Fibroblast of gingiva (primary cell): ENCODE measurements around the gene ZNF480.
"Not testable (repeated sequence)": the region's sequence is repeated elsewhere in the genome, so short reads cannot be mapped to it uniquely, and the experiment has no call there.

Experiments used
- DNase-seq: peaks from one replicate; pipeline ENCODE4 v3.0.0-alpha.2; 2011; ENCODE audit warnings: low read depth

ZNF480 gene

GRCh38 chr19:52296773-52297600 lies at the start of gene ZNF480:
TSS of gene ZNF480 (plus strand) at chr19:52297169. CDS start at chr19:52300413, 3,244 bp downstream.
- DNase-seq = peak; percentile 75

GRCh38 chr19:52248241-52248640 lies 48.7 kb upstream of the ZNF480 start:
- DNase-seq = peak; percentile 23

- DNase-seq = no peak
These were observed 38.5 kb upstream of the ZNF480 start for GRCh38 chr19:52258426-52258825.

- DNase-seq = not testable (repeated sequence)
These were observed 31.4 kb upstream of the ZNF480 start for GRCh38 chr19:52265556-52265955.

- DNase-seq = peak; percentile 95
These were observed 27.4 kb upstream of the ZNF480 start, which contains the start of gene ZNF766 for GRCh38 chr19:52269338-52270261. TSS of gene ZNF766 (plus strand) at chr19:52269587. CDS start at chr19:52269614, 27 bp downstream.

- DNase-seq = peak; percentile 33
These were observed 26.6 kb upstream of the ZNF480 start for GRCh38 chr19:52270266-52270885.

- no peak for DNase-seq
These were observed 23.7 kb upstream of the ZNF480 start for GRCh38 chr19:52273301-52273700.

- DNase-seq = no peak
These were observed 22.8 kb upstream of the ZNF480 start for GRCh38 chr19:52274191-52274590.

GRCh38 chr19:52275988-52276387 lies 21.0 kb upstream of the ZNF480 start:
- DNase-seq = no peak

GRCh38 chr19:52277471-52277870 lies 19.5 kb upstream of the ZNF480 start:
- DNase-seq = no peak

- DNase-seq = no peak
These were observed 10.7 kb upstream of the ZNF480 start for GRCh38 chr19:52286256-52286655.

GRCh38 chr19:52291781-52292180 lies 5.2 kb upstream of the ZNF480 start:
- no peak for DNase-seq

- DNase-seq = not testable (repeated sequence)
These were observed 4.0 kb upstream of the ZNF480 start for GRCh38 chr19:52292946-52293345.

- DNase-seq = no peak
These were observed 583 bp upstream of the ZNF480 start for GRCh38 chr19:52296400-52296772.

- DNase-seq = no peak
These were observed 814 bp downstream of the ZNF480 start for GRCh38 chr19:52297601-52298364.

GRCh38 chr19:52307275-52307674 lies 10.3 kb downstream of the ZNF480 start:
- DNase-seq = peak; percentile 17

- DNase-seq = no peak
These were observed 25.5 kb downstream of the ZNF480 start for GRCh38 chr19:52322429-52322828.

- DNase-seq = no peak
These were observed 34.8 kb downstream of the ZNF480 start for GRCh38 chr19:52331757-52332156.

- DNase-seq = no peak
These were observed 38.8 kb downstream of the ZNF480 start for GRCh38 chr19:52335768-52336116.

- DNase-seq = peak; percentile 79
These were observed 39.3 kb downstream of the ZNF480 start, which contains the start of gene ZNF610 for GRCh38 chr19:52336117-52336790. TSS of gene ZNF610 (plus strand) at chr19:52336243. CDS start at chr19:52349173, 12,930 bp downstream.
